ENCODE results near the gene CALR3. TPM values are rescaled to one million over a fixed set of nuclear protein-coding genes. Genes with fewer than 3 reads are reported as not detected.

Gene CALR3
- total and polyA plus RNA-seq, 10 of the 15 experiments (the other 5 are each of a cell fraction or from before 2014, with no cell fraction given), result 0.05 to 0.45 (median 0.12) TPM; not detected in 2

DNA sequence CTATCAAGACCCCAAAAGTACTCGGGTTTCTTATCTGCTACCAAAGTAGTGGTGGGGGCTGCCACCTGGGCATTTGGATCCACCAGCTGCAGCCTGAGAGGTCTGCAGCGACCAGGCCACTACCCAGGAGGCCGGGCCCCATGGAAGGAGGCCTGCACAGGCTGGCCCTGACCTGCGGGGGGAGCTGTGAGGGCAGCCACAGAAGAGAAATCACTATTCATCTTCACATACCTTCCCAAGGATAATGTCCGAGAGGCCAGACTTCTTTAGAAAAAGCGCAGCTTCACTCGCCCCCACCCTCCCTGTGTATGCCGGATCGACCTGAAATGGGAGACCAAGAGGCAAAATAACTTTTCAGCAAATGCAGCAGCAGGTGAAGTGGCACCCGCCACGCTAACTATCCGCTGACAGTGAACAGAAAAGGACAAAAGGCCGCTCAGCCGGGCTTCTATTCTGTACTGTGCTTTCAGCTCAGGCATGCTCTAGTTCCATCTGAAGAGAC, 54.3 kb downstream of the CALR3 start:
- DNase-seq (ENCODE audit: low read depth, low spot score) (no peak), ATAC-seq (no peak), FAIRE-seq (no peak)
- Histone ChIP-seq H3K27ac (ENCODE audit: control insufficient read depth, insufficient read depth) (no peak overlapping the region), H3K27me3 (replicated peaks in 1 of 2; ENCODE audit: control insufficient read depth in 2 of 2, insufficient read depth in 2 of 2, low read length in 1 of 2) (no peaks in the 10 kb centered on the region), H2AFZ (ENCODE audit: control insufficient read depth, low read depth, low read length) (no peak overlapping the region), H3K79me2 (ENCODE audit: control insufficient read depth, insufficient read depth, low read length) (peaks cover 34% of the 10 kb centered on the region), H3K4me2 (ENCODE audit: control insufficient read depth, insufficient read depth) (no peak overlapping the region), H4K20me1 (ENCODE audit: control insufficient read depth, insufficient read depth) (no peaks in the 10 kb centered on the region), H3K4me1 (ENCODE audit: control insufficient read depth, insufficient read depth, low read length) (peaks cover 48% of the 10 kb centered on the region), H3K9ac (ENCODE audit: control insufficient read depth, insufficient read depth, low read length) (no peak overlapping the region), H3K36me3 (ENCODE audit: control insufficient read depth in 2 of 2, insufficient read depth in 2 of 2, low read length in 1 of 2) (peaks cover 11 to 13% of the 10 kb centered on the region in 2 experiments), H3K4me3 (no peak overlapping the region), H3K9me3 (replicated peaks; ENCODE audit: control insufficient read depth, insufficient read depth, low read length) (no peaks in the 10 kb centered on the region)
- WGBS (ENCODE audit: insufficient coverage, insufficient replicate concordance, low lambda C conversion rate, missing lambda C conversion rate), result 79% methylated on average over 14 of the region's 14 CpGs
- ChIA-PET POLR2A (interaction anchor here (0.5 to 1.1 kb wide), 5 partner anchors 27 to 456 kb away, joined by 3 to 5 read pairs (median 3); no protein-coding TSS in a partner anchor), SMC1A (ENCODE audit: uncharacterized antibody, unreplicated experiment) (interaction anchor here (1.0 to 1.9 kb wide), 3 partner anchors 103 to 146 kb away, joined by 5 read pairs; no protein-coding TSS in a partner anchor), CTCF (interaction anchor here (0.5 to 1.9 kb wide), 10 partner anchors 12 to 275 kb away, joined by 3 to 8 read pairs (median 4); partner anchors contain the start of genes C19orf44 and CALR3), RAD21 (ENCODE audit: unreplicated experiment) (interaction anchor here (1.3 kb wide), 1 partner anchor 143 kb away, joined by 4 read pairs; no protein-coding TSS in a partner anchor)
- TF ChIP-seq, protein P1, sequence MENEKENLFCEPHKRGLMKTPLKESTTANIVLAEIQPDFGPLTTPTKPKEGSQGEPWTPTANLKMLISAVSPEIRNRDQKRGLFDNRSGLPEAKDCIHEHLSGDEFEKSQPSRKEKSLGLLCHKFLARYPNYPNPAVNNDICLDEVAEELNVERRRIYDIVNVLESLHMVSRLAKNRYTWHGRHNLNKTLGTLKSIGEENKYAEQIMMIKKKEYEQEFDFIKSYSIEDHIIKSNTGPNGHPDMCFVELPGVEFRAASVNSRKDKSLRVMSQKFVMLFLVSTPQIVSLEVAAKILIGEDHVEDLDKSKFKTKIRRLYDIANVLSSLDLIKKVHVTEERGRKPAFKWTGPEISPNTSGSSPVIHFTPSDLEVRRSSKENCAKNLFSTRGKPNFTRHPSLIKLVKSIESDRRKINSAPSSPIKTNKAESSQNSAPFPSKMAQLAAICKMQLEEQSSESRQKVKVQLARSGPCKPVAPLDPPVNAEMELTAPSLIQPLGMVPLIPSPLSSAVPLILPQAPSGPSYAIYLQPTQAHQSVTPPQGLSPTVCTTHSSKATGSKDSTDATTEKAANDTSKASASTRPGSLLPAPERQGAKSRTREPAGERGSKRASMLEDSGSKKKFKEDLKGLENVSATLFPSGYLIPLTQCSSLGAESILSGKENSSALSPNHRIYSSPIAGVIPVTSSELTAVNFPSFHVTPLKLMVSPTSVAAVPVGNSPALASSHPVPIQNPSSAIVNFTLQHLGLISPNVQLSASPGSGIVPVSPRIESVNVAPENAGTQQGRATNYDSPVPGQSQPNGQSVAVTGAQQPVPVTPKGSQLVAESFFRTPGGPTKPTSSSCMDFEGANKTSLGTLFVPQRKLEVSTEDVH (IDR thresholded peaks at IDR 0.05; ENCODE audit: low read depth, partially characterized antibody), result no peak
- TF ChIP-seq, protein P2, sequence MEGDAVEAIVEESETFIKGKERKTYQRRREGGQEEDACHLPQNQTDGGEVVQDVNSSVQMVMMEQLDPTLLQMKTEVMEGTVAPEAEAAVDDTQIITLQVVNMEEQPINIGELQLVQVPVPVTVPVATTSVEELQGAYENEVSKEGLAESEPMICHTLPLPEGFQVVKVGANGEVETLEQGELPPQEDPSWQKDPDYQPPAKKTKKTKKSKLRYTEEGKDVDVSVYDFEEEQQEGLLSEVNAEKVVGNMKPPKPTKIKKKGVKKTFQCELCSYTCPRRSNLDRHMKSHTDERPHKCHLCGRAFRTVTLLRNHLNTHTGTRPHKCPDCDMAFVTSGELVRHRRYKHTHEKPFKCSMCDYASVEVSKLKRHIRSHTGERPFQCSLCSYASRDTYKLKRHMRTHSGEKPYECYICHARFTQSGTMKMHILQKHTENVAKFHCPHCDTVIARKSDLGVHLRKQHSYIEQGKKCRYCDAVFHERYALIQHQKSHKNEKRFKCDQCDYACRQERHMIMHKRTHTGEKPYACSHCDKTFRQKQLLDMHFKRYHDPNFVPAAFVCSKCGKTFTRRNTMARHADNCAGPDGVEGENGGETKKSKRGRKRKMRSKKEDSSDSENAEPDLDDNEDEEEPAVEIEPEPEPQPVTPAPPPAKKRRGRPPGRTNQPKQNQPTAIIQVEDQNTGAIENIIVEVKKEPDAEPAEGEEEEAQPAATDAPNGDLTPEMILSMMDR (IDR thresholded peaks at IDR 0.05 in 2 of 3, conservative IDR thresholded peaks at IDR 0.05 in 1 of 3; ENCODE audit: control insufficient read depth in 2 of 3, extremely low read depth in 1 of 3, insufficient read depth in 1 of 3, low read depth in 3 of 3, low read length in 3 of 3), result peak; percentile 29 to 47 (median 45); a peak in 5 of 6 replicates
- TF ChIP-seq RAD21 (IDR thresholded peaks at IDR 0.05; ENCODE audit: insufficient read depth, low read depth, low read length), result peak; percentile 38
- in situ Hi-C loops (cut with MboI) (no loop called here), intact Hi-C loops (cut with micrococcal nuclease; ENCODE audit: unreplicated experiment) (loop anchor here (10.0 kb wide), 2 partner anchors 103 to 327 kb away; partner anchors contain the start of genes CHERP and RAB8A)
- no TSS peak for BruUV-seq (replicated peaks)

Data from GM12878 (cell line).